ENCODE results near the gene VPS11. TPM values are rescaled to one million over a fixed set of nuclear protein-coding genes. Genes with fewer than 3 reads are reported as not detected.
A peak's percentile ranks its signal among the peaks of the same experiment; 100 is the strongest.

The VPS11 gene
- total RNA-seq, 1 donor from 2014 or later: 30.1 TPM

DNA sequence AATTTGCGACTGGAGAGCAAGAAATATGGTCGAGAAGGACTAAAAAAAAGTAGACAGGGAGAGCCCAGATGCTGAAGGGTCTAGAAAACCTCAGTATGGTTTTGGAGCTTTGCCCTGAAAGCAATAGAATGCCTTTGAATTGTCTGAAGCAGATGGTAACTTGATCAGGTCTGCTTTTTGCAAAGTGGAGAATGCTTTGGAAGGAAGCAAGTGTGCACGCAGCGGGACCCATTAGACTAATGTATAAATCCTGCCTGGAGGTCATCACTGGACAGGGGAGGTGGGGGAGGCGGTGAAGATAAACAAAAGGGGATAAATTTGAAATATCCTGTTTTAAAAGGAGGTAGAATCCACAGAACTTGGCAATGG lies 53.0 kb downstream of the VPS11 start:
- DNase-seq (ENCODE audit: low spot score): no peak
- Mint-ChIP-seq H3K9me3 (ENCODE audit: low read depth) (no peaks in the 10 kb centered on the region), H3K4me3 (ENCODE audit: unreplicated experiment) (peak overlapping the region; percentile 90), H3K36me3 (ENCODE audit: low read depth) (peaks cover 5% of the 10 kb centered on the region), H3K4me1 (ENCODE audit: low read depth) (peaks cover 28% of the 10 kb centered on the region), H3K27me3 (ENCODE audit: low read depth) (no peaks in the 10 kb centered on the region), H3K27ac (ENCODE audit: unreplicated experiment) (peak overlapping the region; percentile 89)
- TF ChIP-seq, protein P1, sequence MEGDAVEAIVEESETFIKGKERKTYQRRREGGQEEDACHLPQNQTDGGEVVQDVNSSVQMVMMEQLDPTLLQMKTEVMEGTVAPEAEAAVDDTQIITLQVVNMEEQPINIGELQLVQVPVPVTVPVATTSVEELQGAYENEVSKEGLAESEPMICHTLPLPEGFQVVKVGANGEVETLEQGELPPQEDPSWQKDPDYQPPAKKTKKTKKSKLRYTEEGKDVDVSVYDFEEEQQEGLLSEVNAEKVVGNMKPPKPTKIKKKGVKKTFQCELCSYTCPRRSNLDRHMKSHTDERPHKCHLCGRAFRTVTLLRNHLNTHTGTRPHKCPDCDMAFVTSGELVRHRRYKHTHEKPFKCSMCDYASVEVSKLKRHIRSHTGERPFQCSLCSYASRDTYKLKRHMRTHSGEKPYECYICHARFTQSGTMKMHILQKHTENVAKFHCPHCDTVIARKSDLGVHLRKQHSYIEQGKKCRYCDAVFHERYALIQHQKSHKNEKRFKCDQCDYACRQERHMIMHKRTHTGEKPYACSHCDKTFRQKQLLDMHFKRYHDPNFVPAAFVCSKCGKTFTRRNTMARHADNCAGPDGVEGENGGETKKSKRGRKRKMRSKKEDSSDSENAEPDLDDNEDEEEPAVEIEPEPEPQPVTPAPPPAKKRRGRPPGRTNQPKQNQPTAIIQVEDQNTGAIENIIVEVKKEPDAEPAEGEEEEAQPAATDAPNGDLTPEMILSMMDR (IDR thresholded peaks at IDR 0.05): no peak

DNA sequence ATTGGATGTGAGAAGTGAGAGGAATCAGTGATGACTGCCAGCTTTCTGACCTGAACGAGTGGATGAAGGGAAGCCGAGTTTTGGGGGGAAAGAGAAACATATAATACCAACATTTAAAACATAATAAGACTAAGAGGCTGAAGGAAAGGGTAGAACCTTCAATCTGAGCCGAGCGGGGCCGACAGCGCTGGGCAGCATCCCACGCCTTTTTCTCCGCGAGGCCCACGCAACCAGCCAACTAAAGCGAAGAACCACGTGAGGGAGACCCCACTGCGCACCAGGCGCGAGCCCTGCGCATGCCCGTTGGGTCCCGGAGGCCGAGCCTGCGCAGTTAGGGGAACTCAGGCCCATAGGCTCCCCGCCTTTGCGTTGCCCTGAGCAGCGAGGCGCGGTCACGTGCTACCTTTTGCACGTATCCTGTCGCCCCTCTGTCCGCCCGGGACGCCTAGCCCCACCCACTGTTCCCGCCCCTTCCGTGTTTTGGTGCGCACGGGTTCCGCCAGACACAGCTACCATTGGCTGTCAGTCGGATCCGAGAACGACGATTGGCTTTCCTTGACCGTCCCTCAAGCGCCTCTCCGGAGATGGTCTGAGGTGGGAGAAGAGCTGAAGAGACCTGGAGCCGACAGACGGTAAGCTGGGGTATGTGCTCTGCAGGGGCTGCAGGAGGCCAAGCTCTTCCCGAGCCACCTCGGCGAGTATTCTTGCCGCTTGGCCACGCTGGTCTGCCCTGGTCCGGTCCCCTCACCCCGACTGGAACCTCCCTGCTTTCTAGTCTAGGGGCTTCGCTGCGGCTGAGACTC lies 53.6 kb downstream of the VPS11 start, which contains the start of gene HINFP:
TSS of gene HINFP (plus strand) at position 573 of the 803 bp plus-strand sequence. CDS start 5,365 bp downstream, outside the sequence.
- TF ChIP-seq, protein P1 (IDR thresholded peaks at IDR 0.05): no peak
- H3K4me1 Mint-ChIP-seq (ENCODE audit: low read depth): peaks cover 28% of the 10 kb centered on the region
- no peaks in the 10 kb centered on the region for H3K27me3 Mint-ChIP-seq (ENCODE audit: low read depth)
- peaks cover 4% of the 10 kb centered on the region for H3K36me3 Mint-ChIP-seq (ENCODE audit: low read depth)
- peak within 1 kb of the TSS; percentile 90 for H3K4me3 Mint-ChIP-seq (ENCODE audit: unreplicated experiment)
- peak within 1 kb of the TSS; percentile 89 for H3K27ac Mint-ChIP-seq (ENCODE audit: unreplicated experiment)
- H3K9me3 Mint-ChIP-seq (ENCODE audit: low read depth): no peaks in the 10 kb centered on the region
- peak; percentile 100 for DNase-seq (ENCODE audit: low spot score)

DNA sequence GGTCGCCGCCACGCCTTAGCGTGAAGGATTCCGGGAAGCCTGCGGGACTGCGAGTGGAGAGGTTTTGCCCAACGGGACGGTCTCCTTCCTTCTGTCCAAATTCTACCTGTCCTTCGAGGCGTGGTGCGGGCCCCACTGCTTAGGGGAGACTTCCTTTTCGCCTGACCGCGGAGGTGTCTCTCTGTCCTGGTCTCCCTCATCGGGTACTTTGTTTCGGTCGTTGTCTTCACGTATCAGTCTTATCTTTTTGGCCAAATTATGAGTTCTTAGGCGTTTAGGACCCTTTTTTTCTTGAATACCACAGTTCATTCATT lies 54.1 kb downstream of the VPS11 start:
- DNase-seq (ENCODE audit: low spot score): no peak
- Mint-ChIP-seq H3K4me3 (ENCODE audit: unreplicated experiment) (peak overlapping the region; percentile 90), H3K4me1 (ENCODE audit: low read depth) (peaks cover 28% of the 10 kb centered on the region), H3K27me3 (ENCODE audit: low read depth) (no peaks in the 10 kb centered on the region), H3K36me3 (ENCODE audit: low read depth) (peaks cover 3% of the 10 kb centered on the region), H3K9me3 (ENCODE audit: low read depth) (no peaks in the 10 kb centered on the region), H3K27ac (ENCODE audit: unreplicated experiment) (peak overlapping the region; percentile 86)
- TF ChIP-seq, protein P1 (IDR thresholded peaks at IDR 0.05): no peak

DNA sequence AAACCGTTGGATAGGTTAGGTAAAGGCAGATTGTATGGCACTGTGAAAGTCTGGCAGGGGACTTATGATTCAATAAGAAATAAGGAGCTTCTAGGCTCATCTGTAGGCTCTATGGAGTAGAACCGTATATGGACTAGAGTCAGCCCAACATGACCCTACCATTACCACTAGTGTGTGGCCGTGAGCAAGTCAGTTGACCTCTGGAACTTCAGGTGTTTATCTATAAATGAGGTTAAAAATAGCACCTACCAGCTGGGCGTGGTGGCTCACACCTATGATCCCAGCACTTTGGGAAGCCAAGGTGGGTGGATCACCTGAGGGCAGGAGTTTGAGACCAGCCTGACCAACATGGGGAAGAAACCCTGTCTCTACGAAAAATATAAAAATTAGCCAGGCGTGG lies 58.2 kb downstream of the VPS11 start:
- H3K4me3 Mint-ChIP-seq (ENCODE audit: unreplicated experiment): no peak overlapping the region
- TF ChIP-seq, protein P1 (IDR thresholded peaks at IDR 0.05): no peak
- DNase-seq (ENCODE audit: low spot score): no peak
- peaks cover 22% of the 10 kb centered on the region for H3K4me1 Mint-ChIP-seq (ENCODE audit: low read depth)
- no peak overlapping the region for H3K27ac Mint-ChIP-seq (ENCODE audit: unreplicated experiment)
- H3K9me3 Mint-ChIP-seq (ENCODE audit: low read depth): no peaks in the 10 kb centered on the region
- H3K27me3 Mint-ChIP-seq (ENCODE audit: low read depth): no peaks in the 10 kb centered on the region
- peaks cover 12% of the 10 kb centered on the region for H3K36me3 Mint-ChIP-seq (ENCODE audit: low read depth)

DNA sequence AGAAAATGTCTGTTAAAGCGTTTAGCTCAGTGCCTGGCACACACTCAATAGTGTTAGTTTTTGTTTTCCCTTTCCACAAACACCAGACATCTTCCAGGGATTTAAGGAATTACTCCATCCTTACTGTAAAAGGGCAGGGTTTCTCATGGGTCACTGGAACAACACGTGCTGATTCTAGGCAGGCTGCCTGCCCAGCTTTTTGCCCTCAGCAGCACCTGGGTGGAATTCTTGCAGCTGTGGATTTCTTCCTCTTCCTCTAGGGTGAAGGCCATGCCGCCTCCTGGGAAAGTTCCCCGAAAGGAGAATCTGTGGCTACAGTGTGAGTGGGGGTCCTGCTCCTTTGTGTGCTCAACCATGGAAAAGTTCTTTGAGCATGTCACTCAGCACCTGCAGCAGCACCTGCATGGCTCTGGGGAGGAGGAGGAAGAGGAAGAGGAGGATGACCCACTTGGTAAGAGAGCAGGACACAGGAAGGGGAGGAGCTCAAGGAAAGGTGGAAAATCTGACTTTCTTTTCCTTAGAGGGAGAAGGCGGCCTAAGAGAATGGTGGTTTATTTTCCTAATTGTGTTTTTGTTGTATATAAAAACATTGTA lies 59.2 kb downstream of the VPS11 start:
- Mint-ChIP-seq H3K27me3 (ENCODE audit: low read depth) (no peaks in the 10 kb centered on the region), H3K36me3 (ENCODE audit: low read depth) (peaks cover 20% of the 10 kb centered on the region), H3K9me3 (ENCODE audit: low read depth) (no peaks in the 10 kb centered on the region), H3K4me1 (ENCODE audit: low read depth) (peaks cover 19% of the 10 kb centered on the region), H3K27ac (ENCODE audit: unreplicated experiment) (no peak overlapping the region), H3K4me3 (ENCODE audit: unreplicated experiment) (no peak overlapping the region)
- TF ChIP-seq, protein P1 (IDR thresholded peaks at IDR 0.05): no peak
- DNase-seq (ENCODE audit: low spot score): no peak
